NOMO-1 (cell line): ENCODE data around the gene HLA-DMB.
"Not testable (repeated sequence)": the region's sequence is repeated elsewhere in the genome, so short reads cannot be mapped to it uniquely, and the experiment has no call there.

Source experiments
- DNase-seq, 2 experiments: peaks; one replicate each; lab custom pipeline; 2025; ENCODE audit not compliant: unreplicated experiment in 2 of 2; lab: John Stamatoyannopoulos, UW

The HLA-DMB gene

DNA sequence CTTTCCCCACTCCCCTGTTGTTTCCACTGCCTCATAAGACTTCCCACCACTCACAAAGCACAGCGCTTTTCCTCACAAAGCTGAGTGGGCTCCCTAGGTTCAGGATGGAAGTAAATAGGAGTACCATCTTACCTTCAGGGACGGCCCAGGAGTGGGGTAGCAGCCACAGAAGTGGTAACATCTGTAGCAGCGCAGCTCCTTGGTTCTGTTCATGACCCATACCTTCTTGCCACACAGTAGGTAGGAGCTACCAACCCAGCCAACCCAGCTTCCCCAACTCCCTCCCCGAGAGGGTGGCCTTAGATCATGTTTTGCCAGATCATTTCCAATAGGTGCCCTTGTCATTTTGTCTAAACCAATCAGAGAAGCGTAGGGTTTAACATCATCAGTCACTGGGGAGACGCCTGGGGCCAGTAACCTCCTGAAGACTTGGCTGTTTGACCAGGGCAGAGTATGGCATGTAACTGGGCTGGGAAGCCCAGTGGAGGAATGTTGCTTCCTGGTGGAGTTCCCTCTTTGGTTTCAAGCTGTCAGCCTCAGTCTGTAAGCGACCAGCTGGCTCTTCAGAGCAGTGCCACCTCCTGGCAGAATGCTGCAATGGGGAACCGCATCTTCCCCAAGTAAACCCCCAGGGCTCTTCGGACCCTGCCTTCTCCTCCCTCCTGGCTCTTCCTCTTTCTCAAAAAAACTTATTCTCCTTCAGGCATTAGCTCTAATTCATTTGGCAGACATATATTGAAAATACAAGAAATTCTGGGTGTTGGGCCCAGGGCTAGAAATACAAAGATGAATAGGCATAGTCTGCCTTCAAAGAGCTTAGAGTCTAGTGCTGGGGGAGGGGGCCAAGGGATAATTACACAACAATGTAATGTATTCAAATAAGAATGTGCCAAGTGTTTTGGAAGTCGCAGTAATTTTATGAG lies 12.2 kb upstream of the HLA-DMB start, which contains the start of gene HLA-DMA:
Gene HLA-DMA (minus strand): TSS at position 281 of the 923 bp plus-strand sequence. CDS start 61 bp downstream, at position 220.
- DNase-seq: peak; percentile 97 to 99

GRCh38 chr6:32950449-32950848 lies 9.6 kb upstream of the HLA-DMB start:
- no peak for DNase-seq

GRCh38 chr6:32950010-32950409 lies 9.2 kb upstream of the HLA-DMB start:
- DNase-seq: no peak

DNA sequence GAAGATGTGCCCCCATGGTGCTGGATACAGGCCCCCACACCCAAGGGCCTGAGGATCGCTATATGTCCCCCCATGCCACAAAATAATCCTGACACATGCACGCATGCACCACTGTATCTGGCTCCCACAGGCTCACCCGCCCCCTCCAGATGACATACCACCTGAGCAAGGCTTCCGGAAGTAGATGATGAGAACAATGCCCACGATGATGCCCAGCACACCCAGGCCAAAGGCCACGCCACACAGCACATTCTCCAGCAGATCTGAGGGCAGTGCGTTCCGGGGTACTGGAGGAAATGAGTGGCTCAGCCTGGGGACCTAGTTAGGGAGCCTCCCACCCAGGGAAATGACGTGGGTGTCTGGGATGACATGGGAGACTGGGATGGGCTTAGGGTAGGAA lies 8.3 kb upstream of the HLA-DMB start:
- DNase-seq: no peak

DNA sequence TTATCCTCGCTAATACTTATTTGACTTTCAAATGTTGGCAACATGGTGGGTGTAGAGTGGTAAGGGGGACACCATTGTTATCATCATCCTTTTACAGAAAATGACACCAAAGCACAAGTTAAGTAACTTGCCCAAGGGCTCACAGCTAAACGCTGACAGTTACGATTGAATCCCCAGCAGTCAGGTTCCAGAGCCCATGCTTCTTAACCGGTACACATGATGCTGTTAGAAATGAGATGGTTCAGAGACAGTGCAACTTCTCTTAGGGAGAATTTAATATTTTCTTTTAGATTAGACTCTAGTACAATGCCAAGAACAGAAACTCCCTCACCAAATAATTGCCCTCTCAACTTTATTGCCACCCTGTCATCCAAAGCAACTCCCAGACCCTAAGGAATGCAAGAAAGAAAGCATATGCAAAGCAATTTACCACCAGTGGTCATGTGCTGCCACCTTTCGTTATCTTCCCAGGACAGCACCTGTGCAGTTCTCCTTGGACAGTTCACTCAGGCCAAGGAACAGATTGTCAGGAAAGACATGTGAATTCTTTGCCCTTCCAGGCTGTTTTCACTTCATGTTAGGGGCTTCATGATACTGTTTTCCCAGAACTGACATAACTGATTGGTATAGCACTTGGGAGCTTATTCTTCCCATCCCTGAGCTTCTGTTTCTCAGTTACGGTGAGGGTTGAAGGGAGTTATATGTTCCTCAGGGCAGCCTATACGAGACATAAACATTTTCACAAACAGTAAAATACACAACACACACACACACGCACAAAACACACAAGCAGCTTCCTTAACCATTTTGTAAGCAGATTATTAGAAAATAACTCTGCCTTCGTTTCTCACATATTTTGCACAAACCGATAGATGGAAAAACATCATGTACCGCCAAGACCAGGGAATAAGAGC lies 7.0 kb upstream of the HLA-DMB start:
- DNase-seq: peak; percentile 20 to 65

DNA sequence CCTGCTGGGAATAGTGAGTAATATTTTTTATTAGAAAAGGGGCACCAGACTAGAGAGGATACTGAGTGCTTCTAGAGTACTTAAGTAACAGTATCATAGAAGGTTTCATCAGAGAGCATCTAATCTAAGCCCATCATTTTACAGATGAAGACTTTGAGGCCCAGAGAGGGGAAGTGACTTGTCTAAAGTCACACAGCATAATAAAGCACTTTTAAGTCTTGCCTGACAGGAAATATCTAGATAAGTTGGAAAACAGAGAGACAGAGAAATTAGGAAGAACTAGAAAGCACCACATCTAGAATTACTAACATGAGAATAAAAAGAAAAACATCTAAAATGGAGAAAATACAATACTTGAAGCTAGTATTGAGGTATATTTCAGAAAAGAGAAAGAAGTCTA lies 6.1 kb upstream of the HLA-DMB start:
- DNase-seq: no peak

GRCh38 chr6:32945953-32946352 lies 5.1 kb upstream of the HLA-DMB start:
- DNase-seq: no peak

DNA sequence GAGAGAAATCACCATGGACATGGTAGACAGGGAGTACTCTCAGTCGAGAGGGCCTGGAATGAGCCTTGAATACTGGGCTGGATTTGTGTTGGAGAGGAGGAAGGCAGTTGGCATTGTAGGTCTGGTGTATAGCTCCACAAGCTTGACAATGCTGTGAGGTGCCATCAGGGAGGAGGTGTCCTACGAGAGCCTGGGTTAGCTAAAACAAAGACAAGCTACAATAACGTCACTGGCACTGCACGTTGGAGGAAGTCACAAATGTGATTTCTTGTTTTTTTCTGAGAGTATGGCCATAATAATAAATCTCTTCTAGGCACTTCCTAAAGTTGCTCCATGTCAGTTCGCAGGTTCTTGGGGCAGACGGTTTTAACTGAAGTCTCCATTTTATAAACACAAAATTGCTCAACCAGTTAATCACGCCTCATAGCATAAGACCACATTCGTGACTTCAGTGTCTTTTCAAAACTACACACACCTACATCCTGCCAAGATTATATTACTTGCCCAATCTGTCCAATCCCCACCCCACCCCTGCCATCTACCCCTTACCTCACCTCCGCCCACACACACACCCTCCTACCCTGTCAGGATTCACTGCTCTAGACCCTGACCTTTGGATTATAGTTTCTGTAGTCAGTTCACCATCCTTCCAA lies 4.4 kb upstream of the HLA-DMB start:
- DNase-seq: peak; percentile 96 to 99

DNA sequence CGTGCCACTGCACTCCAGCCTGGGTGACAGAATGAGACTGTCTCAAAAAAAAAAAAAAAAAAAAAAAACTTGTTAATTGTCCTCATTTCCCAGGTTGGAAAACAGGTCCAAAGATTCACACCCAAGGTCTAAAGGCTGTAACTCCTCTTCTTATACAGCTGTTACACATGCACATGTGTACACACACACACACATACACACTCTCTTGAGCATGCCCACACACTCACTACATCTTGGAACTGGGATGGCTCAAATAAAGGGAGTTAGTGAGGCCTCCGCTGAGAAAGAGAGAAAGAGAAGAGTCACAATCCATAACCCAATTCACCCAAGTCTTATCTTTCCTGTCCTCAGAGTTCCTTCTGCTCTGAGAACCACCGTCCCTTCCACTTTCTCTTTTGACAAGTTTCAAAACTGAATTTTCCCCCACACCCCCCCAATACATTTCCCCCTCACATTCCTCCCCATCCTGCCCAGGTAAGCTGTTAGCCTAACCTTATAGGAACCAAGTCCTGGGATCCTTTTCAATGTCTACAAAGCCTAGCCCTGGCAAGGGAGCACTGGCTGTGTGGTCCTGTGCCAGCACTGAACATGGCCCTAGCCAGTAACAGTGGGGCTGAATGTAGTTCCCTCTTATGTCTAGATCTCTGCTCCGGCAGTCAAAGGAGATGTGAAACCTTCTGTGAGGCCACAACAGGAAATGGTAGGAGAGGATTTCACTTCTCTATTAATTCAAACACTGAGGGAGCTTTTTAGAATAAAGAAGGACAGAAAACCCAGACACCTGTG lies 3.2 kb upstream of the HLA-DMB start:
- DNase-seq: peak; percentile 88 to 96

DNA sequence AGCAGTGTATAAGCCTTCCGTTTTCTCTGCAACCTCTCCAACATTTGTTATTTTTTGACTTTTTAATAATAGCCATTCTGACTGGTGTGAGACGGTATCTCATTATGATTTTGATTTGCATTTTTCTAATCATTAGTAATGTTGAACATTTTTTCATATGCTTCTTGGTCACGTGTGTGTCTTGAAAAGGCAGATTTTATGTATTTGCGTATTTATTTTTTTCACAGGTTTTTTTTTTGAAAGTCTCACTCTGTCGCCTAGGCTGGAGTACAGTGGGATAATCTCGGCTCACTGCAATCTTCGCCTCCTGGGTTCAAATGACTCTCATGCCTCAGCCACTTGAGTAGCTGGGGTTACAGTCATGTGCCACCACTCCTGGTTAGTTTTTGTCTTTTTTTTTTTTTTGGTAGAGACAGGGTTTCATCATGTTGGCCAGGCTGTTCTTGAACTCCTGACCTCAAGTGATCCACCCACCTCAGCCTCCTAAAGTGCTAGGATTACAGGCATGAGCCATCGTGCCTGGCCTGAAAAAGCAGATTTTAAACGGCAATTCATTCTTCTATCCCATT lies 1.8 kb upstream of the HLA-DMB start:
- not testable (repeated sequence) for DNase-seq

DNA sequence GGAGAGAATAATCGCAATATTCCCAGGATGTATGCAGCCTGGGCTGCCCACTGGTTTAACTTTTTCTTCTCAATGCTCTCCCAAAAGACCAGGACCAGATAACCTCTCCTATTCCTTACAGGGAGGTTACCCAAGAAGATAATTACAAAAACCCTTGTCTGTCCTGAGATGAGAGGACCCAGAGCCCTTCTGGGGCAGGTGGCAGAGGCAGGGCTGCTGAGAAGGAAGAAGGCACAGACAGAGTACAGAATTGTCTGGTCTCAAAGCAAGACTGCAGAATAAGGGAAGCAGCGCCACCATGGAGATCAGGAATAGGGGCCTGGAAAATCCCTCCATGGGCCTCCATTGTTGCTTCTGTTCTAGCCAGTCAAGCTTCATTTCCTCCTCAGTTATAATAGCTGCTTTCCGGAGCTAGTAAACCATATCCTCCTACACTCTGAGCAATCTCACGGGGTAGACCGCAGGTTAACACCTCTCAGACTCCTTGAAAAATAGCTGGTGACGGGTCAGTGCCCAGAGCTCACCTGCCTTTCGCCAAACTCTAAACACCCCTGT lies 463 bp upstream of the HLA-DMB start:
- peak; percentile 56 to 68 for DNase-seq

- DNase-seq: no peak
Observed at GRCh38 chr6:32938494-32938893, 2.3 kb downstream of the HLA-DMB start.

- DNase-seq: peak; percentile 29 to 45
Observed at GRCh38 chr6:32937230-32937633, 3.6 kb downstream of the HLA-DMB start.

DNA sequence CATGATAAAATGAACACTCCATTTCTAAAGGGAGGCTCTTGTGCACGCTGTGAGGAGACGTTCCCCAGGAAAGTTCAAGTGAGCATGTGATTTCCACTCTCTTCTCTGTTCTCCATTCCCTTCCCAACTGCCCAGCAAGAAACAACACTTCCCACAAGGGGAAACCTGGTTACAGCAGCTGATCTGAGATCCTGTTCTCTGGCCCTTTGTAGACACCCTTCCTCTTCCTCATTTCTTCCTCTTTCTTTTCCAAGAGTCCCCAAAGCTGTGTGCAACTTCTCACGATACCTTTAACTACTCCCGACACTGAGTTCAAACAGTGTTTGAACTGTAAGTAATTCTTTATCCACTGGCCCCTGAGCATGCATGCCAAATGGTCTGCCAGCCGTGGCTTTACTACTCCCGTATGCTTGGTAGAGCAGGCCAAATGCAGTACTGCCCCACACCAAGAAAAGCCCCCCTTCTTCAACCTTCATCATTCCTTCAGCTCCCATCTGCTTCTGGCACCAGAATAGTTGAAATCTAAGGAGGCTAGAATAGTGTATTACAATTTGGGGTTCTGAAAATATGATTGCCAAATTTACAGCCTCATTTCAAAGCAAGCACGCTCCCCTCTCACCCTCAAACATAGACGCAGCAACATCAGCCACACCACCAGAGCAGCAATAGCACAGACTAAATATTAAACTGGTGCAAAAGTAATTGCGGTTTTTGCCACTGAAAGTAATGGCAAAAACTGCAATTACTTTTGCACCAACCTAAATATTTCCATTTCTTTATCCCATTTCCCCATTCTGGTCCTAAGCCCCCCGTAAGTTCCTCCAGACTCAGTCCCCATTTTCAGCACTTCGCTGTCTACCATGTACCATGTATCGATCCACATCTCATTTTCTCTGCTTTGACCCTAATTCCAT lies 4.3 kb downstream of the HLA-DMB start:
- peak in 1 of 2 experiments; percentile 11 for DNase-seq

DNA sequence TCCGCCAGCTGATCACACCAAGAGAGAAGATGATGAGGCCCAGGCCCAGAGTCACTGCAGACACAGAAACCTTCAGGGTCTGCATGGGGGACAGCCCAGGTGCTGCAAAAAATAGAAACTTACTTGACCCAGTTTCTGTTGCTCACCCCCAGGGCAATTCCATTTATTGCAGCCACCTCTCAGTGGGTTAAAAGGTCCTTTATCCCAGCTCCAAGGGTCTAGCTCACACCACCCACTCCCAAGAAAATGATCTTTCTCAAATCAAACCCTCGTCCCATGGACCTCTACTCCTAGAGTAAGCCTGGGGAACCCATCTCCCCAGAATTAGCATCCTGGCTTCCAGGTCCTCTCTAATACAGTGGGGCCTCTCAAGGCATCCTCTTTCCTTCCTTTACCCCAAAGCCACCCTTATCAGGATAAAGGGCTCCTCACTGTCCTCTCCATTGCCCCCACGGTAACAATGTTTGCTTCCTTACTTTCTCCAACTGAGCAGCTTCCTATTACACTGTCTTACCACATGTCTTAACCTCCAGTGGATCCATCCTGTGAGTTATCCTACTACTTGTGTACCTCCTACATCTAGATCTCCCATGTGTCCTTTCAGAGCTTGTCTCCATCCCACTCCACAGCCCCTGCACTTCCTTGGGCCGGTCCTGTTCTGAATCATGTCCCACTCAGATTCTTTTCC lies 5.1 kb downstream of the HLA-DMB start:
- no peak for DNase-seq

- DNase-seq: peak; percentile 17 to 53
Observed at GRCh38 chr6:32933661-32934085, 7.2 kb downstream of the HLA-DMB start.

DNA sequence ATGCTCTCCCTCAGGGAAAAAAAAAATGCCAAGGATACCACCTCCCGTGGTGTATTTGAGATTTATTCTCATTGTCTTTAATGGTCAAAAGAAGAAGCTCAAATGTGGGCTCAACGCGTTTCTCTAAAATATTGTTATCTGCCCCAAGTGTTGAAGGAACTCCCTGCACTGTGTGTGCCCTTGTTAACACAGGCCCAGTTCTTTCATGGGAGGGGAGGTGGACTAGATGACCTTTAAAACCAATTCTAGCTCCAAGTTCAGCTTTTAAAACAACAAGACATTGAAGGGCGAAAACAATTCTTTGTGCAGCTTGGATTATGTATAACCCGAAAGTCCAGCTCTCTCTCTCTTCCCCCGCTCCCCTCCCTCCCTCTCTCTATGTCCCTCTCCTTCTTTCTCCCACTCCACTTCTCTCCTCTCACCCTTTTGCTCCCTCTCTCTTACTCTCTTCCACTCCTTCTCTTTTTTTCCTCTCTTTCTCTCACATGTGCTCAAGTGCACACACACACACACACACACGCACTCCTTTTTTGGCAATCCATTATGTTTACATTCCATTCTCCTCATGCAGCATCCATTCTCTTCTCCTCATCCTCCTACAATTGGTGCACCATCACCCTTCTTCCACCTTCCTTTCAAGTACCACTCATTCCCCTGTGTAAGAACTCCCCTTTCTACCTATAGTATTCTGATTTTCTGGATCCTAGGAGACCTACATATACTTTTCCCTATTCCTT lies 8.5 kb downstream of the HLA-DMB start:
- DNase-seq: no peak
